ENCODE data around the gene CHD1.

- TF ChIP-seq, protein P1, sequence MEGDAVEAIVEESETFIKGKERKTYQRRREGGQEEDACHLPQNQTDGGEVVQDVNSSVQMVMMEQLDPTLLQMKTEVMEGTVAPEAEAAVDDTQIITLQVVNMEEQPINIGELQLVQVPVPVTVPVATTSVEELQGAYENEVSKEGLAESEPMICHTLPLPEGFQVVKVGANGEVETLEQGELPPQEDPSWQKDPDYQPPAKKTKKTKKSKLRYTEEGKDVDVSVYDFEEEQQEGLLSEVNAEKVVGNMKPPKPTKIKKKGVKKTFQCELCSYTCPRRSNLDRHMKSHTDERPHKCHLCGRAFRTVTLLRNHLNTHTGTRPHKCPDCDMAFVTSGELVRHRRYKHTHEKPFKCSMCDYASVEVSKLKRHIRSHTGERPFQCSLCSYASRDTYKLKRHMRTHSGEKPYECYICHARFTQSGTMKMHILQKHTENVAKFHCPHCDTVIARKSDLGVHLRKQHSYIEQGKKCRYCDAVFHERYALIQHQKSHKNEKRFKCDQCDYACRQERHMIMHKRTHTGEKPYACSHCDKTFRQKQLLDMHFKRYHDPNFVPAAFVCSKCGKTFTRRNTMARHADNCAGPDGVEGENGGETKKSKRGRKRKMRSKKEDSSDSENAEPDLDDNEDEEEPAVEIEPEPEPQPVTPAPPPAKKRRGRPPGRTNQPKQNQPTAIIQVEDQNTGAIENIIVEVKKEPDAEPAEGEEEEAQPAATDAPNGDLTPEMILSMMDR (IDR thresholded peaks at IDR 0.05) = no peak
- TF ChIP-seq POLR2A (IDR thresholded peaks at IDR 0.05) = no peak
Observed at GRCh38 chr5:98921947-98922505, 6.8 kb downstream of the CHD1 start.

Measured in thyroid gland (tissue), 4 donors.